BJ (cell line): ENCODE measurements around the gene LSM12. TPM values are rescaled to one million over a fixed set of nuclear protein-coding genes. Genes with fewer than 3 reads are reported as not detected.

ENCODE experiments used
- CTCF ChIA-PET: fragments of 350-600 bp; formaldehyde crosslinking; extraction: SDS; loops from one replicate; lab custom pipeline; 2021; ENCODE audit warnings: antibody characterized with exemption, inconsistent platforms; lab: Yijun Ruan, JAX
- POLR2A ChIA-PET: fragments of 300-600 bp; sonication (Branson Sonifier 250); formaldehyde crosslinking; extraction: SDS; loops from one replicate; lab custom pipeline; 2021; ENCODE audit warnings: antibody characterized with exemption; lab: Charles Lee
- DNase-seq: peaks from one replicate; pipeline ENCODE4 v3.0.0-alpha.2; 2011; ENCODE audit warnings: low read depth
- H3K27me3 ChIP-seq: 2 replicates; pipeline ENCODE4 v1.6.0; 2011; ENCODE audit warnings: low read length; ENCODE audit not compliant: control insufficient read depth, insufficient read depth
- H3K36me3 ChIP-seq: 2 replicates; pipeline ENCODE4 v1.5.1; 2011; ENCODE audit warnings: low read length; ENCODE audit not compliant: control insufficient read depth, insufficient read depth
- H3K4me3 ChIP-seq: 2 replicates; pipeline ENCODE4 v1.5.1; 2011; ENCODE audit warnings: low read depth, mild to moderate bottlenecking, control low read depth, low read length
- polyA plus RNA-seq: library from polyadenylated mRNA; depleted of rRNA; stranded (reverse); fragments of >200 nt; gene quantifications from 2 replicates; pipeline ENCODE4 v1.2.3, GENCODE V29; 2011
- TF ChIP-seq, protein P1 (sequence below): IDR thresholded peaks from 2 replicates; pipeline ENCODE4 v1.5.1; 2011; ENCODE audit warnings: low read depth, mild to moderate bottlenecking, control low read depth, inconsistent platforms, low read length, moderate library complexity; ENCODE audit not compliant: insufficient read depth

Gene LSM12
- polyA plus RNA-seq, 1 experiment = 36.3 TPM

DNA sequence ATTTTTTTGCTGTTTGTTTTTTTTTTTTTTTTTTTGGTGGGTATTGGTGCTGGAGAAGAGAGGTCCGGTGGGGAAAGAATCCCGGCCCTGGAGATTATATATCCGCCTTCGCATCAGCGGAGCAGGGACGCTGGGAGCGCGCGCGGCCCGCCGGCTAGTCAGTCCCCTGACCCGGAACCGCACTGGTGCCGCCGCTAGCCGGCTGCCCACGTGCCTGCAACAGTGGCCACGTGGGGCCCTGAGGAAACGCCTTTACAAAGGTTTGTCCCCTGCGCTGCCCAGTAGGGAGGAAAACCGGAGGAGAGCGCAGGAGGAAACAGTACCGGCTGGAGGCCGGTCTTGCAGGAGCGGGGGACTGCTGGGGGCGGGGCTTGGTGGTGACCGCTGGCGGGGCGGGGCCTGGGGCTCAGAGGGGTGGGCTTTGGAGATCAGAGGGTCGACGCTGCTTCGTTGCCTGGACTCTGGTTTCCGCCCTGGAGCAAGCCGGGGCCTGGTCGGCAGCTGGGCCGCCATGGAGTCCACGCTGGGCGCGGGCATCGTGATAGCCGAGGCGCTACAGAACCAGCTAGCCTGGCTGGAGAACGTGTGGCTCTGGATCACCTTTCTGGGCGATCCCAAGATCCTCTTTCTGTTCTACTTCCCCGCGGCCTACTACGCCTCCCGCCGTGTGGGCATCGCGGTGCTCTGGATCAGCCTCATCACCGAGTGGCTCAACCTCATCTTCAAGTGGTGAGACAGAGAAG, 4.2 kb upstream of the LSM12 start, which contains the start of gene G6PC3:
TSS of gene G6PC3 (plus strand) at position 281 of the 743 bp plus-strand sequence. CDS start at position 512, 231 bp downstream.
- ChIA-PET CTCF (interaction anchor here (1.0 to 3.3 kb wide), 3 partner anchors 43 to 52 kb away, joined by 3 to 19 read pairs (median 3); no protein-coding TSS in a partner anchor), POLR2A (interaction anchor here (0.5 to 0.7 kb wide), 2 partner anchors 41 to 64 kb away, joined by 7 to 12 read pairs; no protein-coding TSS in a partner anchor)
- peaks cover 14% of the 10 kb centered on the region for H3K36me3 ChIP-seq
- peak; percentile 86 for DNase-seq
- TF ChIP-seq, protein P1, sequence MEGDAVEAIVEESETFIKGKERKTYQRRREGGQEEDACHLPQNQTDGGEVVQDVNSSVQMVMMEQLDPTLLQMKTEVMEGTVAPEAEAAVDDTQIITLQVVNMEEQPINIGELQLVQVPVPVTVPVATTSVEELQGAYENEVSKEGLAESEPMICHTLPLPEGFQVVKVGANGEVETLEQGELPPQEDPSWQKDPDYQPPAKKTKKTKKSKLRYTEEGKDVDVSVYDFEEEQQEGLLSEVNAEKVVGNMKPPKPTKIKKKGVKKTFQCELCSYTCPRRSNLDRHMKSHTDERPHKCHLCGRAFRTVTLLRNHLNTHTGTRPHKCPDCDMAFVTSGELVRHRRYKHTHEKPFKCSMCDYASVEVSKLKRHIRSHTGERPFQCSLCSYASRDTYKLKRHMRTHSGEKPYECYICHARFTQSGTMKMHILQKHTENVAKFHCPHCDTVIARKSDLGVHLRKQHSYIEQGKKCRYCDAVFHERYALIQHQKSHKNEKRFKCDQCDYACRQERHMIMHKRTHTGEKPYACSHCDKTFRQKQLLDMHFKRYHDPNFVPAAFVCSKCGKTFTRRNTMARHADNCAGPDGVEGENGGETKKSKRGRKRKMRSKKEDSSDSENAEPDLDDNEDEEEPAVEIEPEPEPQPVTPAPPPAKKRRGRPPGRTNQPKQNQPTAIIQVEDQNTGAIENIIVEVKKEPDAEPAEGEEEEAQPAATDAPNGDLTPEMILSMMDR = 0 out of 2 replicates have a peak, but pooled peaks have one; percentile 4
- H3K27me3 ChIP-seq = no peaks in the 10 kb centered on the region
- peak within 1 kb of the TSS; percentile 54 for H3K4me3 ChIP-seq

DNA sequence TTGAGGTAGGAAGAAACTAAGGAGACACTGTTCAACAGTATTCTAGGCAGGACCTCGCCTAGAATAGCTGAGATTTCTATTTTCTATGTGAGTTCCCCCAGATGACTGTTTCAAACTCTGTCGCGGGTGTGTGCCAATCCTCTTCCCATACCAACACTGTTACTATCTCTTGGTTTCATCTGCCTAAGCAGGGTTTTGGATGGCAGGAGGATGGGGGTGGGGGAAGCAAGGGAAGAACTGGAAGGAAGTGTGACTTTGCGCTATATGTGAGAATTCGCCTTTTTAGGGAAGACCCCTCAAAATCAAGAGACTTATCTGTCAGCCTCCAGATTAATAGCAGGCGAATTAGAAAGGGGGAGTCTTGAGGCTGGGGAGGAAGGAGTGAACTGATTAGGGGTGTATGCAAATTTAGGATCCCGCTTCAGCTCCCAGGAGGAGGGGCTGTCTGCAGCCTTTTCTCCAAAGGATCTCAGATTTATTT, 3.5 kb upstream of the LSM12 start:
- ChIA-PET CTCF (no interaction called here), POLR2A (interaction anchor here (0.7 kb wide), 1 partner anchor 41 kb away, joined by 12 read pairs; no protein-coding TSS in a partner anchor)
- H3K4me3 ChIP-seq = peak overlapping the region; percentile 54
- H3K27me3 ChIP-seq = no peaks in the 10 kb centered on the region
- DNase-seq = no peak
- H3K36me3 ChIP-seq = peaks cover 9% of the 10 kb centered on the region
- TF ChIP-seq, protein P1 = no peak

DNA sequence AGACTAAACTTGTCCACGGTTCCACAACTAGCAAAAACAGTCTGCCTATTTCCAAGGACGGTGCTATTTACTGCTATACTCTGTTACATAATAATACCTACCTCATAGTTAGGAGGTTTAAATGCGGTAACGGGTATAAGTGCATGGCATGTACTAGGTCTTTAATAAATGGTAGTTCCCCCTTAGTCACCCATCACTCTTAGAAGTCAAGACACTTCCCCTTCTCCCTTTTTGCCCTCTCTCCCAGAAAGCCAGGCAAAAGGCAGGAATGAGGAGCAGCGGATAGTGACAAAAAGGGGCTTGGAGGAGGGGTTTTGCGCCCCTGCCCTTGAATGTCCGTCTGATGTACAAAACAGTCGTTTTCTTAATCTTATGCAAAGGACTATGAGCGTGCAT, 1.1 kb upstream of the LSM12 start:
- no peak for DNase-seq
- H3K27me3 ChIP-seq = no peaks in the 10 kb centered on the region
- CTCF ChIA-PET = interaction anchor here (0.8 kb wide), 1 partner anchor 48 kb away, joined by 3 read pairs; no protein-coding TSS in a partner anchor
- H3K36me3 ChIP-seq = peaks cover 7% of the 10 kb centered on the region; the same call in 1 of the 2 replicates
- POLR2A ChIA-PET = no interaction called here
- TF ChIP-seq, protein P1 = no peak
- H3K4me3 ChIP-seq = no peak overlapping the region

DNA sequence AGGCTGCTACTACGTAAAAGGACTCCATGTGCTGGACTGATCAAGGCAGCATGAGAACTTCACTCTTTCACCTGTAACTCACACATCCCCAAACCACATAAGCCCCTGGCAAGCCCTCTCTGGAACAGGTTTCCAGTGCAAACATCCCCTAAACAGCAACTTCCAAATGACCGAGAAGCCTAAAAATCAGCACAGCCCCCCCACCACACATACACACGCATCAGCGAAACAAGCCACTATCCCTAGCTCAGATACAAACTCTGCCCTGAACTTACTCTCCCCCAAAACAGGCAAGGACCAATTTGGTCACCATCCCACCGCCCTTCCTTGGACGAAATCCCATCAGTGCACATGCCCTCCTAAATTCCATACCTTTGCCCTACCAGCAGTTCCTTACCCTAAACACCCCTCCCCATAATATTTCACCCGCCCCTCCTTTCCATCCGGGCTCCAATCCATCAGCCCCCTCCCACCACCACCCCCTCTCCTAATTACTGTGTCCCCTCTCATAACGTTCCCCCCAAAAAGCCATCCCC, 735 bp downstream of the LSM12 start:
- peak overlapping the region; percentile 93 for H3K4me3 ChIP-seq
- TF ChIP-seq, protein P1 = no peak
- H3K36me3 ChIP-seq = peaks cover 7% of the 10 kb centered on the region; the same call in 1 of the 2 replicates
- no peak for DNase-seq
- ChIA-PET CTCF (interaction anchor here (0.8 to 1.5 kb wide), 4 partner anchors 9 to 59 kb away, joined by 3 to 4 read pairs (median 4); partner anchors contain the start of gene HDAC5), POLR2A (interaction anchor here (0.6 to 0.9 kb wide), 2 partner anchors 40 to 122 kb away, joined by 3 read pairs; no protein-coding TSS in a partner anchor)
- H3K27me3 ChIP-seq = no peaks in the 10 kb centered on the region
